ENCODE measurements around the gene GZF1. TPM values are rescaled to one million over a fixed set of nuclear protein-coding genes. Genes with fewer than 3 reads are reported as not detected.

The GZF1 gene
- total and polyA plus RNA-seq, 3 experiments from 2014 or later: 3.8 to 12.5 (median 11.9) TPM

DNA sequence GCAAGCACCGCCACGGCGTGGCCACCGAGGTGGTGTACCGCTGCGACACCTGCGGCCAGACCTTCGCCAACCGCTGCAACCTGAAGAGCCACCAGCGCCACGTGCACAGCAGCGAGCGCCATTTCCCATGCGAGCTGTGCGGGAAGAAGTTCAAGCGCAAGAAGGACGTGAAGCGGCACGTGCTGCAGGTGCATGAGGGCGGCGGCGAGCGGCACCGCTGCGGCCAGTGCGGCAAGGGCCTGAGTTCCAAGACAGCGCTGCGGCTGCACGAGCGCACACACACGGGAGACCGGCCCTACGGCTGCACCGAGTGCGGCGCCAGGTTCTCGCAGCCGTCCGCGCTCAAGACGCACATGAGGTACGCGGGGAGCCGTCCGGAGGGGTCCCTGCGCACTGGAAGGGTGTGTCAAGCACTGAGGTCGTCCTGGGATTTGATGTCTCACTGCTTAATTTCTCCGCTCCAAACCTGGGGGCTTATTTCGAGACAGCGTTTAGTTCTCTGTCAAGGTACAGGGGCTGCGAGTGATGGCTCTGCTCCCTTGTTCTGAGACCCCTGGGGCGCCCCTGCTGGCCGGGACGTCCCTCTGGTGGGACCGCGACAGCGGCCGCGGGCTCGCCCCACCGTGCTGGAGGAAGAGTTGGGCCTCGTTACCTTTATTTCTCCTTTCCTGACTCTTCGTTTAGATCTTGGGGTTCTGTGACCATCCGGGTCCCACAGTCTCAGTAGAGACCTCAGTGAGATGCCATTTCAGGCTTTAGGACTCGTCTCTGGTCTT, 3.6 kb downstream of the GZF1 start:
- POLR2A ChIA-PET: no interaction called here
- Mint-ChIP-seq H3K27me3 (peaks cover 0 to 2% of the 10 kb centered on the region in 2 donors), H3K4me3 (peak overlapping the region in 6 of 7 donors; percentile 0 to 63 (median 30)), H3K4me1 (peaks cover 49 to 61% (median 54%) of the 10 kb centered on the region in 3 donors), H3K27ac (peak overlapping the region in 7 of 8 donors; percentile 47 to 100 (median 90)), H3K9me3 (no peaks in the 10 kb centered on the region), H3K36me3 (peaks cover 7 to 55% (median 17%) of the 10 kb centered on the region in 3 donors)
- Histone ChIP-seq H3K27ac (ENCODE audit: low read depth, low read length) (no peak overlapping the region), H3K36me3 (ENCODE audit: insufficient read depth, low read length) (peaks cover 12% of the 10 kb centered on the region), H3K4me1 (ENCODE audit: insufficient read depth, low read length) (peaks cover 53% of the 10 kb centered on the region), H3K4me3 (ENCODE audit: low read length) (no peak overlapping the region), H3K27me3 (ENCODE audit: insufficient read depth, low read length, poor library complexity, severe bottlenecking) (no peaks in the 10 kb centered on the region), H3K9me3 (ENCODE audit: low read length) (no peaks in the 10 kb centered on the region)
- CTCF ChIA-PET: no interaction called here
- DNase-seq: no peak

DNA sequence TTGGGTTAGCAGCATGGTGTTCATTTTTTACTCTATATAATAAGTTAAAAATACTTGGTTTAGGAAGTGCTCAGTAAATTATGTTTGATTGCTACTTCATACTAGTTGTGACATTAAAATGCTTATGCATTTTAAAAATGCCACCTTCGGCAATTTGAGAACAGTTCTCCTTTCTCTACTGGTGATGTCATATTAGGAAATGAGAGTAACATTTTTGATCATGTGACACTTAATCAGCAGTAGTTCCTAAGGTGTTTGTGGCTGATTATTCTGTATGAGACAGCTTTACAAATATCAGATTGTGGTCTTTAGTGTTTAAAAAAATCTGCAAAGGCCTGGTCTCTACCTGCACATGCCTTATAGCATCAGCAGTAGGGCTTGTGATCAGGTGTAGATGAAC, 4.4 kb downstream of the GZF1 start:
- H3K27me3 Mint-ChIP-seq: peaks cover 0 to 2% of the 10 kb centered on the region in 2 donors
- Histone ChIP-seq H3K4me3 (ENCODE audit: low read length) (no peak overlapping the region), H3K27me3 (ENCODE audit: insufficient read depth, low read length, poor library complexity, severe bottlenecking) (no peaks in the 10 kb centered on the region), H3K9me3 (ENCODE audit: low read length) (no peaks in the 10 kb centered on the region), H3K36me3 (ENCODE audit: insufficient read depth, low read length) (peaks cover 13% of the 10 kb centered on the region), H3K4me1 (ENCODE audit: insufficient read depth, low read length) (peaks cover 45% of the 10 kb centered on the region), H3K27ac (ENCODE audit: low read depth, low read length) (no peak overlapping the region)
- POLR2A ChIA-PET: no interaction called here
- H3K27ac Mint-ChIP-seq: peak overlapping the region; percentile 40 to 92 (median 76)
- H3K9me3 Mint-ChIP-seq: no peaks in the 10 kb centered on the region
- CTCF ChIA-PET: no interaction called here
- H3K36me3 Mint-ChIP-seq: peaks cover 7 to 63% (median 22%) of the 10 kb centered on the region in 3 donors
- H3K4me3 Mint-ChIP-seq: peak overlapping the region in 6 of 7 donors; percentile 13 to 63 (median 44)
- DNase-seq: peak in 1 of 5 donors; percentile 22
- peaks cover 43 to 53% (median 47%) of the 10 kb centered on the region in 3 donors for H3K4me1 Mint-ChIP-seq

- H3K4me1 Mint-ChIP-seq: peaks cover 40 to 52% (median 46%) of the 10 kb centered on the region in 3 donors
- H3K36me3 ChIP-seq (ENCODE audit: insufficient read depth, low read length): peaks cover 16% of the 10 kb centered on the region
- H3K4me3 Mint-ChIP-seq: no peak overlapping the region
- POLR2A ChIA-PET: no interaction called here
- H3K27me3 Mint-ChIP-seq: no peaks in the 10 kb centered on the region
- no peak overlapping the region for H3K27ac ChIP-seq (ENCODE audit: low read depth, low read length)
- H3K9me3 Mint-ChIP-seq: no peaks in the 10 kb centered on the region
- no peaks in the 10 kb centered on the region for H3K9me3 ChIP-seq (ENCODE audit: low read length)
- CTCF ChIA-PET: no interaction called here
- DNase-seq: no peak
- no peak overlapping the region for H3K4me3 ChIP-seq (ENCODE audit: low read length)
- peaks cover 43% of the 10 kb centered on the region for H3K4me1 ChIP-seq (ENCODE audit: insufficient read depth, low read length)
- H3K36me3 Mint-ChIP-seq: peaks cover 7 to 72% (median 25%) of the 10 kb centered on the region in 3 donors
- no peaks in the 10 kb centered on the region for H3K27me3 ChIP-seq (ENCODE audit: insufficient read depth, low read length, poor library complexity, severe bottlenecking)
- H3K27ac Mint-ChIP-seq: peak overlapping the region in 4 of 8 donors; percentile 35 to 80 (median 56)
These were observed 5.8 kb downstream of the GZF1 start for GRCh38 chr20:23367770-23368169.

- Mint-ChIP-seq H3K27me3 (no peaks in the 10 kb centered on the region), H3K4me3 (no peak overlapping the region), H3K9me3 (no peaks in the 10 kb centered on the region), H3K36me3 (peaks cover 7 to 78% (median 25%) of the 10 kb centered on the region in 3 donors), H3K27ac (peak overlapping the region in 4 of 8 donors; percentile 17 to 61 (median 32)), H3K4me1 (peaks cover 33 to 45% (median 39%) of the 10 kb centered on the region in 3 donors)
- Histone ChIP-seq H3K36me3 (ENCODE audit: insufficient read depth, low read length) (peaks cover 23% of the 10 kb centered on the region), H3K9me3 (ENCODE audit: low read length) (no peaks in the 10 kb centered on the region), H3K4me1 (ENCODE audit: insufficient read depth, low read length) (peaks cover 36% of the 10 kb centered on the region), H3K27ac (ENCODE audit: low read depth, low read length) (no peak overlapping the region), H3K27me3 (ENCODE audit: insufficient read depth, low read length, poor library complexity, severe bottlenecking) (no peaks in the 10 kb centered on the region), H3K4me3 (ENCODE audit: low read length) (no peak overlapping the region)
- POLR2A ChIA-PET: interaction anchor here (0.9 kb wide), 1 partner anchor 18 kb away, joined by 4 read pairs; no protein-coding TSS in a partner anchor
- DNase-seq: no peak
- CTCF ChIA-PET: interaction anchor here (0.7 kb wide), 1 partner anchor 18 kb away, joined by 4 read pairs; the partner anchor contains the start of gene NXT1
These were observed 6.5 kb downstream of the GZF1 start for GRCh38 chr20:23368316-23369071.

DNA sequence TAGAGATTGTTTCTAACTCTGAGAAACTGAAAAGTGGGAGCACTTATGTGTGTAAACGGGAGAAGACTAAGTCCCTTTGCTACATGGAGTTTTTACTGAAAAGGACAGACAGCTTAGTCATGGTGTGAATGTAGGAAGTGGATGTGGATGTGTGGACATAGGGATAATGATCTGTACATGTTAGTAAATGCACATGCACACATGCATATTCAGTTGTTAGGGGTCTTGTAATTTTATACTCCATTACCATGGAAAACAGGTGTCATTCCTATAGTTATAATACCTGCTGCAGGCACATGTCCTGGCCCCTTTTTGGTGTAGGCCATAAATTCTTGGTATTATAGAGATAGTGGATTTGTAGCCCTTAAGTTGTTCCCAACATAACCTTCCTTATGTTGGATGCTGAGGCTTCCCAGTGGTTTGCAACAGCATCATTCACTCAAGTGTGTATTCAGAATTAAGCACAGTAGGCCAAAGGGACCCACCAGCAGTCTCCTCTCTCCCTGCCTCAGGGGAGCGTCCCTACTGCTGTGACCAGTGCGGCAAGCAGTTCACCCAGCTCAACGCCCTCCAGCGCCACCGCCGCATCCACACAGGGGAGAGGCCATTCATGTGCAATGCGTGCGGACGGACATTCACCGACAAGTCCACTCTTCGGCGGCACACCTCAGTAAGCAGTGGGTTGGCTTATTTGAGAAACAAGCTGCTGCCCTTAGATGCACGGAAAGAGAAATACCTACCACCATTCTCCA, 7.3 kb downstream of the GZF1 start:
- Histone ChIP-seq H3K27ac (ENCODE audit: low read depth, low read length) (no peak overlapping the region), H3K4me3 (ENCODE audit: low read length) (no peak overlapping the region), H3K4me1 (ENCODE audit: insufficient read depth, low read length) (peaks cover 30% of the 10 kb centered on the region), H3K27me3 (ENCODE audit: insufficient read depth, low read length, poor library complexity, severe bottlenecking) (no peaks in the 10 kb centered on the region), H3K36me3 (ENCODE audit: insufficient read depth, low read length) (peaks cover 23% of the 10 kb centered on the region), H3K9me3 (ENCODE audit: low read length) (no peaks in the 10 kb centered on the region)
- ChIA-PET CTCF (interaction anchor here (0.7 to 1.9 kb wide), 2 partner anchors 19 kb away, joined by 4 to 9 read pairs; partner anchors contain the start of gene NXT1), POLR2A (interaction anchor here (0.9 kb wide), 1 partner anchor 19 kb away, joined by 4 read pairs; no protein-coding TSS in a partner anchor)
- H3K27ac Mint-ChIP-seq: peak overlapping the region in 1 of 8 donors; percentile 26
- H3K36me3 Mint-ChIP-seq: peaks cover 7 to 83% (median 25%) of the 10 kb centered on the region in 3 donors
- no peaks in the 10 kb centered on the region for H3K27me3 Mint-ChIP-seq
- no peaks in the 10 kb centered on the region for H3K9me3 Mint-ChIP-seq
- DNase-seq: no peak
- no peak overlapping the region for H3K4me3 Mint-ChIP-seq
- peaks cover 25 to 38% (median 31%) of the 10 kb centered on the region in 3 donors for H3K4me1 Mint-ChIP-seq

DNA sequence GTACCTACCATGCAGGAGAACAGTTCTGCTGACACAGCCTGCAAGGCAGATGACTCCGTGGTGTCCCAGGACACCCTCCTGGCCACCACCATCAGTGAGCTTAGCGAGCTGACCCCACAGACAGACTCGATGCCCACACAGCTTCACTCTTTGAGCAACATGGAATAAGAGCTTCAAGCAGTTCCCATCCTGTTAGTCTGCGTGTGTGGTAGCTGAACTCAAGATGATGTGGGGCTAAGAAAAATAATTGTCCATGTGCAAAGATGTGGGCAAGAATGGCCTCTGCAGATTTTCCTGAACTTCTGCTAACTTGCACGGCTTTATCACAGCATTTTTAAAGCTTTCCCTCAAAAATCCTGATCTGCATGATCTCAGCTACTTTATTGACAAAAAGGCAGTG, 8.3 kb downstream of the GZF1 start:
- H3K27me3 ChIP-seq (ENCODE audit: insufficient read depth, low read length, poor library complexity, severe bottlenecking): no peaks in the 10 kb centered on the region
- no peaks in the 10 kb centered on the region for H3K9me3 ChIP-seq (ENCODE audit: low read length)
- H3K27me3 Mint-ChIP-seq: no peaks in the 10 kb centered on the region
- CTCF ChIA-PET: interaction anchor here (1.9 kb wide), 1 partner anchor 20 kb away, joined by 9 read pairs; no protein-coding TSS in a partner anchor
- POLR2A ChIA-PET: no interaction called here
- H3K36me3 ChIP-seq (ENCODE audit: insufficient read depth, low read length): peaks cover 23% of the 10 kb centered on the region
- no peaks in the 10 kb centered on the region for H3K9me3 Mint-ChIP-seq
- H3K27ac ChIP-seq (ENCODE audit: low read depth, low read length): no peak overlapping the region
- peaks cover 24% of the 10 kb centered on the region for H3K4me1 ChIP-seq (ENCODE audit: insufficient read depth, low read length)
- H3K4me3 Mint-ChIP-seq: no peak overlapping the region
- no peak for DNase-seq
- H3K4me1 Mint-ChIP-seq: peaks cover 15 to 27% (median 21%) of the 10 kb centered on the region in 3 donors
- H3K36me3 Mint-ChIP-seq: peaks cover 0 to 82% (median 21%) of the 10 kb centered on the region in 3 donors
- no peak overlapping the region for H3K4me3 ChIP-seq (ENCODE audit: low read length)
- peak overlapping the region in 2 of 8 donors; percentile 21 to 68 for H3K27ac Mint-ChIP-seq

GRCh38 chr20:23370873-23371272, 8.9 kb downstream of the GZF1 start:
- Mint-ChIP-seq H3K4me1 (peaks cover 15 to 25% (median 19%) of the 10 kb centered on the region in 3 donors), H3K36me3 (peaks cover 0 to 88% (median 25%) of the 10 kb centered on the region in 3 donors), H3K27me3 (no peaks in the 10 kb centered on the region), H3K4me3 (no peak overlapping the region), H3K27ac (peak overlapping the region in 3 of 8 donors; percentile 21 to 68 (median 38)), H3K9me3 (no peaks in the 10 kb centered on the region)
- H3K4me3 ChIP-seq (ENCODE audit: low read length): no peak overlapping the region
- CTCF ChIA-PET: interaction anchor here (1.9 kb wide), 1 partner anchor 21 kb away, joined by 9 read pairs; no protein-coding TSS in a partner anchor
- no peaks in the 10 kb centered on the region for H3K9me3 ChIP-seq (ENCODE audit: low read length)
- peaks cover 18% of the 10 kb centered on the region for H3K4me1 ChIP-seq (ENCODE audit: insufficient read depth, low read length)
- peaks cover 23% of the 10 kb centered on the region for H3K36me3 ChIP-seq (ENCODE audit: insufficient read depth, low read length)
- H3K27me3 ChIP-seq (ENCODE audit: insufficient read depth, low read length, poor library complexity, severe bottlenecking): no peaks in the 10 kb centered on the region
- POLR2A ChIA-PET: no interaction called here
- DNase-seq: no peak
- no peak overlapping the region for H3K27ac ChIP-seq (ENCODE audit: low read depth, low read length)

Measured in CD8-positive, alpha-beta memory T cell (primary cell).